GM23338 (cell line): ENCODE measurements around the gene PTGR3. TPM values are rescaled to one million over a fixed set of nuclear protein-coding genes. Genes with fewer than 3 reads are reported as not detected.

Source experiments
- ATAC-seq: fragments of 200-7000 bp; cut with Tn5 transposase; 3 replicates; pipeline ENCODE4 v1.9.1; 2020
- DNase-seq: peaks from one replicate; pipeline ENCODE4 v3.0.0-alpha.2; 2015; ENCODE audit warnings: low spot score
- H2AFZ ChIP-seq: fragments of 200-600 bp; sonication (generic); 2 replicates; pipeline ENCODE4 v1.8.0; 2016; ENCODE audit warnings: antibody characterized with exemption, mild to moderate bottlenecking, moderate library complexity
- H3F3A ChIP-seq: fragments of 200-600 bp; sonication (generic); replicated peaks from 2 replicates; pipeline ENCODE4 v1.8.0; 2017; ENCODE audit warnings: antibody characterized with exemption, mixed run types, low read depth
- H3K27ac ChIP-seq: fragments of 200-600 bp; sonication (generic); 2 replicates; pipeline ENCODE4 v1.6.1; 2016; ENCODE audit warnings: low read depth
- H3K27me3 ChIP-seq: fragments of 200-600 bp; sonication (generic); 2 replicates; pipeline ENCODE4 v1.8.0; 2016; ENCODE audit warnings: mild to moderate bottlenecking, mixed run types, moderate library complexity; ENCODE audit not compliant: insufficient read depth
- H3K36me3 ChIP-seq: fragments of 200-600 bp; sonication (generic); 2 replicates; pipeline ENCODE4 v1.8.0; 2016; ENCODE audit warnings: mild to moderate bottlenecking; ENCODE audit not compliant: insufficient read depth
- H3K4me1 ChIP-seq: fragments of 200-600 bp; sonication (generic); 2 replicates; pipeline ENCODE4 v1.8.0; 2016; ENCODE audit warnings: mild to moderate bottlenecking, moderate library complexity; ENCODE audit not compliant: insufficient read depth
- H3K4me2 ChIP-seq: fragments of 200-600 bp; sonication (generic); 2 replicates; pipeline ENCODE4 v1.7.1; 2017; ENCODE audit warnings: mixed run types
- H3K4me3 ChIP-seq: fragments of 200-600 bp; sonication (generic); 2 replicates; pipeline ENCODE4 v1.6.1; 2016; ENCODE audit warnings: mixed run types
- H3K79me2 ChIP-seq: fragments of 200-600 bp; sonication (generic); replicated peaks from 2 replicates; pipeline ENCODE4 v1.8.0; 2017; ENCODE audit warnings: mild to moderate bottlenecking; ENCODE audit not compliant: insufficient read depth
- H3K9me2 ChIP-seq: fragments of 200-600 bp; sonication (generic); 2 replicates; pipeline ENCODE4 v1.8.0; 2017; ENCODE audit not compliant: insufficient read depth
- H4K20me1 ChIP-seq: fragments of 200-600 bp; sonication (generic); replicated peaks from 2 replicates; pipeline ENCODE4 v1.8.0; 2017; ENCODE audit warnings: mild to moderate bottlenecking; ENCODE audit not compliant: insufficient read depth
- H3K27ac Mint-ChIP-seq: 2 replicates; pipeline ENCODE4 v1.8.0; 2020; ENCODE audit warnings: inconsistent platforms, mild to moderate bottlenecking, moderate library complexity, mixed read lengths
- H3K27me3 Mint-ChIP-seq: 3 replicates; pipeline ENCODE4 v1.8.0; 2022; ENCODE audit warnings: low read depth, mild to moderate bottlenecking, moderate library complexity, mixed read lengths, inconsistent platforms; ENCODE audit not compliant: insufficient read depth, poor library complexity
- H3K36me3 Mint-ChIP-seq: 3 replicates; pipeline ENCODE4 v1.8.0; 2021; ENCODE audit warnings: low read depth, mild to moderate bottlenecking, inconsistent platforms, moderate library complexity, mixed read lengths
- H3K4me1 Mint-ChIP-seq: 3 replicates; pipeline ENCODE4 v1.8.0; 2020; ENCODE audit warnings: mild to moderate bottlenecking, inconsistent platforms, mixed read lengths
- H3K4me3 Mint-ChIP-seq: 3 replicates; pipeline ENCODE4 v1.8.0; 2021; ENCODE audit warnings: moderate library complexity, mild to moderate bottlenecking, inconsistent platforms, mixed read lengths
- H3K9me3 Mint-ChIP-seq: 3 replicates; pipeline ENCODE4 v1.8.0; 2020; ENCODE audit warnings: moderate library complexity, mild to moderate bottlenecking, inconsistent platforms, mixed read lengths
- CREB1 ChIP-seq: fragments of 250-450 bp; sonication (Bioruptor Pico); IDR thresholded peaks from 2 replicates; pipeline ENCODE4 v1.5.0; 2020; ENCODE audit warnings: low read depth, mild to moderate bottlenecking, moderate library complexity
- ETS1 ChIP-seq: IDR thresholded peaks from 2 replicates; pipeline ENCODE4 v1.6.1; 2016; ENCODE audit warnings: antibody characterized with exemption
- EZH2 ChIP-seq: fragments of 200-600 bp; sonication (generic); IDR thresholded peaks from one replicate; pipeline ENCODE4 v1.8.0; 2017; ENCODE audit warnings: antibody characterized with exemption, mild to moderate bottlenecking, low read depth; ENCODE audit not compliant: unreplicated experiment
- EZH2phosphoT487 ChIP-seq: fragments of 200-600 bp; sonication (generic); IDR thresholded peaks from one replicate; pipeline ENCODE4 v1.8.1; 2018; ENCODE audit warnings: antibody characterized with exemption; ENCODE audit not compliant: unreplicated experiment
- JUNB ChIP-seq: IDR thresholded peaks from one replicate; pipeline ENCODE4 v1.6.1; 2016; ENCODE audit warnings: antibody characterized with exemption; ENCODE audit not compliant: unreplicated experiment
- NANOG ChIP-seq: IDR thresholded peaks from 2 replicates; pipeline ENCODE4 v1.6.1; 2016; ENCODE audit warnings: antibody characterized with exemption, borderline replicate concordance
- POLR2AphosphoS5 ChIP-seq: IDR thresholded peaks from 2 replicates; pipeline ENCODE4 v1.6.1; 2016; ENCODE audit warnings: antibody characterized with exemption, low read depth
- STAT1 ChIP-seq: IDR thresholded peaks from one replicate; pipeline ENCODE4 v1.6.1; 2016; ENCODE audit warnings: antibody characterized with exemption; ENCODE audit not compliant: unreplicated experiment
- ZNF114 ChIP-seq: fragments of 250-450 bp; sonication (Bioruptor Pico); IDR thresholded peaks from 2 replicates; pipeline ENCODE4 v1.5.0; 2020; ENCODE audit warnings: mild to moderate bottlenecking, moderate library complexity
- ZNF331 ChIP-seq: fragments of 250-450 bp; sonication (Bioruptor Pico); IDR thresholded peaks from 2 replicates; pipeline ENCODE4 v1.5.0; 2020; ENCODE audit warnings: low read depth, mild to moderate bottlenecking, moderate library complexity
- ZNF462 ChIP-seq: fragments of 250-450 bp; sonication (Bioruptor Pico); IDR thresholded peaks from 2 replicates; pipeline ENCODE4 v1.5.0; 2020; ENCODE audit warnings: mild to moderate bottlenecking, moderate library complexity
- polyA plus RNA-seq: library from polyadenylated mRNA; unstranded; fragments of >200 nt; fragmentation: Nextera tagmentation; extraction: Ambion mirVana; gene quantifications from 2 replicates; pipeline ENCODE4 v1.2.1, GENCODE V29; 2016
- total RNA-seq: library from RNA; depleted of rRNA; stranded (reverse); fragments of >200 nt; shearing (Covaris generic); gene quantifications from 2 replicates; pipeline ENCODE4 v1.2.3, GENCODE V29; 2014
- TF ChIP-seq, protein P1 (sequence below): IDR thresholded peaks from one replicate; pipeline ENCODE4 v1.6.1; 2018; ENCODE audit warnings: antibody characterized with exemption; ENCODE audit not compliant: unreplicated experiment
- TF ChIP-seq, protein P2 (sequence below), 2 experiments: fragments of 200-600 bp in 1 of 2; sonication (generic) in 1 of 2; conservative IDR thresholded peaks; 2 replicates each; pipeline versions ENCODE4 v1.5.1 to v1.6.1; 2016 to 2017; ENCODE audit warnings: antibody characterized with exemption in 2 of 2, low read depth in 2 of 2, mild to moderate bottlenecking in 2 of 2, moderate library complexity in 1 of 2

PTGR3 gene
- total and polyA plus RNA-seq, 2 experiments from 2014 or later: 0.84 to 1.5 TPM

DNA sequence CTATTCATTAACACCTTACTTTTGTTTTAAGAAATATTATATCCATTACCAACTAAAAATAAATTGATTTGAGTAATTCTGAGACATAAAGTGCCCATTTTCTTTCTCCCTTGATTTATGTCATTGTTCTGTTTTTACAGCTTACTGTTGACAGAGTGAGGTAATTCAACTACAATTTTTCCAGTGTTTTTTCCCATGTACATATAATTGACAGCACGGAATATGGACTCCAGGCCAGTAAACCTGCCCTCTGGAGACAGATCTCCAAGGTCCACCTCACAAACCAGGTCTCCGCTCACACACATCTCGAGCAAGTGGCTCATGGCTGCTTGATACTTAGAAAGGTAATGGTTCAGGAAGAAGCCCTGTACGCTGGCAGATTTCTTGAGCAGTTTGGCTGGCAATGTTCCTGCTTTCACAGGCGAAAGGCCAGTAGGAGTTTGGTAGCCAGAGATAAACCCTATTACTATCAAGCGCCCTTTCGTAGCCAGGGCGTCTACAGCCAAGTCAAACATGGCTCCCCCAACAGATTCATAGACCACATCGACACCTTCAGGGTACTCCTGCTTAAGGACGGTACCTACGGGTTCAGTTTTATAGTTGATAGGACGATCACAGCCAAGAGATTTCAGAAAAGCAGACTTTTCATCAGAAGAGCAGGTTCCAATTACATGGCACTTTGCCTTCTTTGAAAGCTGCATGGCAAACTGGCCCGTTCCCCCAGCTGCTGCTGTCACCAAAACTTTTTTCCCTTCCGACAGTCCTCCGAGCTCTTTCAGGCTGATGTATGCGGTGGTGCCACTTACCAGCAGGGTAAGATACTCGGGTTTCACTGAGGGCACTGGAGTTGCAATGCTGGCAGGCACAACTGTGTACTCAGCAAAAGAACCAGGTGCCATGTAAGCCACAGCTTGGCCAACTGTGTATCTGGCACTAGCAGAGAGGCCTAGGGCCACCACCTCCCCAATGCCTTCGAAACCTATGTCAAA is 7.4 kb downstream of the PTGR3 start:
- no peaks in the 10 kb centered on the region for H3K36me3 ChIP-seq
- H4K20me1 ChIP-seq: peaks cover 19% of the 10 kb centered on the region
- peaks cover 53% of the 10 kb centered on the region for H3K27me3 ChIP-seq
- H3K4me3 ChIP-seq: no peak overlapping the region
- ATAC-seq (no peak), DNase-seq (no peak)
- no peak overlapping the region for H3K27ac ChIP-seq
- H3K4me1 ChIP-seq: peaks cover 18% of the 10 kb centered on the region
- H3K9me2 ChIP-seq: no peaks in the 10 kb centered on the region
- H3K9me3 Mint-ChIP-seq: no peaks in the 10 kb centered on the region
- TF ChIP-seq CREB1 (CRISPR knock-in tag) (no peak), ZNF331 (CRISPR knock-in tag) (no peak), ZNF462 (CRISPR knock-in tag) (no peak), STAT1 (no peak), NANOG (no peak), JUNB (no peak), ETS1 (no peak), EZH2 (no peak), EZH2phosphoT487 (no peak), ZNF114 (no peak), POLR2AphosphoS5 (no peak)
- TF ChIP-seq, protein P1, sequence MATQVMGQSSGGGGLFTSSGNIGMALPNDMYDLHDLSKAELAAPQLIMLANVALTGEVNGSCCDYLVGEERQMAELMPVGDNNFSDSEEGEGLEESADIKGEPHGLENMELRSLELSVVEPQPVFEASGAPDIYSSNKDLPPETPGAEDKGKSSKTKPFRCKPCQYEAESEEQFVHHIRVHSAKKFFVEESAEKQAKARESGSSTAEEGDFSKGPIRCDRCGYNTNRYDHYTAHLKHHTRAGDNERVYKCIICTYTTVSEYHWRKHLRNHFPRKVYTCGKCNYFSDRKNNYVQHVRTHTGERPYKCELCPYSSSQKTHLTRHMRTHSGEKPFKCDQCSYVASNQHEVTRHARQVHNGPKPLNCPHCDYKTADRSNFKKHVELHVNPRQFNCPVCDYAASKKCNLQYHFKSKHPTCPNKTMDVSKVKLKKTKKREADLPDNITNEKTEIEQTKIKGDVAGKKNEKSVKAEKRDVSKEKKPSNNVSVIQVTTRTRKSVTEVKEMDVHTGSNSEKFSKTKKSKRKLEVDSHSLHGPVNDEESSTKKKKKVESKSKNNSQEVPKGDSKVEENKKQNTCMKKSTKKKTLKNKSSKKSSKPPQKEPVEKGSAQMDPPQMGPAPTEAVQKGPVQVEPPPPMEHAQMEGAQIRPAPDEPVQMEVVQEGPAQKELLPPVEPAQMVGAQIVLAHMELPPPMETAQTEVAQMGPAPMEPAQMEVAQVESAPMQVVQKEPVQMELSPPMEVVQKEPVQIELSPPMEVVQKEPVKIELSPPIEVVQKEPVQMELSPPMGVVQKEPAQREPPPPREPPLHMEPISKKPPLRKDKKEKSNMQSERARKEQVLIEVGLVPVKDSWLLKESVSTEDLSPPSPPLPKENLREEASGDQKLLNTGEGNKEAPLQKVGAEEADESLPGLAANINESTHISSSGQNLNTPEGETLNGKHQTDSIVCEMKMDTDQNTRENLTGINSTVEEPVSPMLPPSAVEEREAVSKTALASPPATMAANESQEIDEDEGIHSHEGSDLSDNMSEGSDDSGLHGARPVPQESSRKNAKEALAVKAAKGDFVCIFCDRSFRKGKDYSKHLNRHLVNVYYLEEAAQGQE: no peak
- TF ChIP-seq, protein P2, sequence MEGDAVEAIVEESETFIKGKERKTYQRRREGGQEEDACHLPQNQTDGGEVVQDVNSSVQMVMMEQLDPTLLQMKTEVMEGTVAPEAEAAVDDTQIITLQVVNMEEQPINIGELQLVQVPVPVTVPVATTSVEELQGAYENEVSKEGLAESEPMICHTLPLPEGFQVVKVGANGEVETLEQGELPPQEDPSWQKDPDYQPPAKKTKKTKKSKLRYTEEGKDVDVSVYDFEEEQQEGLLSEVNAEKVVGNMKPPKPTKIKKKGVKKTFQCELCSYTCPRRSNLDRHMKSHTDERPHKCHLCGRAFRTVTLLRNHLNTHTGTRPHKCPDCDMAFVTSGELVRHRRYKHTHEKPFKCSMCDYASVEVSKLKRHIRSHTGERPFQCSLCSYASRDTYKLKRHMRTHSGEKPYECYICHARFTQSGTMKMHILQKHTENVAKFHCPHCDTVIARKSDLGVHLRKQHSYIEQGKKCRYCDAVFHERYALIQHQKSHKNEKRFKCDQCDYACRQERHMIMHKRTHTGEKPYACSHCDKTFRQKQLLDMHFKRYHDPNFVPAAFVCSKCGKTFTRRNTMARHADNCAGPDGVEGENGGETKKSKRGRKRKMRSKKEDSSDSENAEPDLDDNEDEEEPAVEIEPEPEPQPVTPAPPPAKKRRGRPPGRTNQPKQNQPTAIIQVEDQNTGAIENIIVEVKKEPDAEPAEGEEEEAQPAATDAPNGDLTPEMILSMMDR (conservative IDR thresholded peaks at IDR 0.05; ENCODE audit: low read depth in 2 of 2): no peak
- H3K4me2 ChIP-seq: no peak overlapping the region
- no peaks in the 10 kb centered on the region for H3K79me2 ChIP-seq
- peaks cover 24% of the 10 kb centered on the region for H3K4me1 Mint-ChIP-seq
- H3F3A ChIP-seq: no peaks in the 10 kb centered on the region; the same call in 1 of the 2 replicates
- H3K27ac Mint-ChIP-seq: no peak overlapping the region
- peaks cover 44% of the 10 kb centered on the region for H3K27me3 Mint-ChIP-seq
- no peaks in the 10 kb centered on the region for H3K36me3 Mint-ChIP-seq
- no peak overlapping the region for H3K4me3 Mint-ChIP-seq
- H2AFZ ChIP-seq: no peak overlapping the region
